GM23248 (cell line): ENCODE data around the gene TCF4.

Experiments
- EZH2 ChIP-seq: fragments of 200-600 bp; sonication (generic); IDR thresholded peaks from 2 replicates; pipeline ENCODE4 v1.6.1; 2018; ENCODE audit warnings: antibody characterized with exemption, mild to moderate bottlenecking; ENCODE audit not compliant: insufficient read depth, poor library complexity, severe bottlenecking
- EZH2phosphoT487 ChIP-seq: fragments of 200-600 bp; sonication (generic); IDR thresholded peaks from 2 replicates; pipeline ENCODE4 v1.6.1; 2018; ENCODE audit warnings: antibody characterized with exemption, moderate library complexity, mild to moderate bottlenecking, low read depth; ENCODE audit not compliant: insufficient read depth

GRCh38 chr18:55195863-55196262, 392.1 kb downstream of the TCF4 start:
- no peak for TF ChIP-seq EZH2
- no peak for TF ChIP-seq EZH2phosphoT487
